H9 (cell line): ENCODE results near the gene SMYD4. TPM values are rescaled to one million over a fixed set of nuclear protein-coding genes. Genes with fewer than 3 reads are reported as not detected.

ENCODE experiments used
- DNase-seq: peaks from one replicate; pipeline ENCODE4 v3.0.0-alpha.2; 2017
- H2AFZ ChIP-seq: one replicate; pipeline ENCODE4 v1.6.1; 2013; ENCODE audit warnings: mild to moderate bottlenecking, low read length, control low read depth, moderate library complexity
- H2AK5ac ChIP-seq: 2 replicates; pipeline ENCODE4 v1.6.1; 2013; ENCODE audit warnings: low read length, control low read depth, mixed read lengths; ENCODE audit not compliant: insufficient read length
- H2BK120ac ChIP-seq: one replicate; pipeline ENCODE4 v1.6.1; 2013; ENCODE audit warnings: low read depth, mild to moderate bottlenecking, low read length, control low read depth, inconsistent platforms; ENCODE audit not compliant: poor library complexity, severe bottlenecking
- H2BK12ac ChIP-seq: 2 replicates; pipeline ENCODE4 v1.6.1; 2013; ENCODE audit warnings: low read length, control low read depth, mixed read lengths, low read depth; ENCODE audit not compliant: insufficient read length
- H2BK15ac ChIP-seq: 2 replicates; pipeline ENCODE4 v1.6.1; 2013; ENCODE audit warnings: low read depth, low read length, control low read depth
- H2BK20ac ChIP-seq: one replicate; pipeline ENCODE4 v1.6.1; 2013; ENCODE audit warnings: low read depth, mild to moderate bottlenecking, low read length, control low read depth, inconsistent platforms; ENCODE audit not compliant: poor library complexity, severe bottlenecking
- H2BK5ac ChIP-seq: 2 replicates; pipeline ENCODE4 v1.6.1; 2013; ENCODE audit warnings: low read length, control low read depth, mixed read lengths; ENCODE audit not compliant: insufficient read length
- H3K14ac ChIP-seq: 2 replicates; pipeline ENCODE4 v1.6.1; 2013; ENCODE audit warnings: low read length, control low read depth; ENCODE audit not compliant: insufficient read depth
- H3K18ac ChIP-seq: 2 replicates; pipeline ENCODE4 v1.6.1; 2013; ENCODE audit warnings: low read depth, mild to moderate bottlenecking, mixed read lengths, low read length, control low read depth; ENCODE audit not compliant: insufficient read length
- H3K23ac ChIP-seq: 2 replicates; pipeline ENCODE4 v1.6.1; 2013; ENCODE audit warnings: low read length, control low read depth, mixed read lengths, low read depth; ENCODE audit not compliant: insufficient read length
- H3K23me2 ChIP-seq: 2 replicates; pipeline ENCODE4 v1.6.1; 2013; ENCODE audit warnings: low read depth, mild to moderate bottlenecking, mixed read lengths, low read length, control low read depth; ENCODE audit not compliant: insufficient read length, poor library complexity, severe bottlenecking
- H3K27ac ChIP-seq: 2 replicates; pipeline ENCODE4 v1.5.1; 2013; ENCODE audit warnings: low read length, control low read depth, mixed read lengths, low read depth; ENCODE audit not compliant: insufficient read length
- H3K27me3 ChIP-seq: 2 replicates; pipeline ENCODE4 v1.6.1; 2013; ENCODE audit warnings: low read length, control low read depth, inconsistent platforms; ENCODE audit not compliant: insufficient read depth
- H3K4ac ChIP-seq: 2 replicates; pipeline ENCODE4 v1.6.1; 2013; ENCODE audit warnings: low read depth, mild to moderate bottlenecking, control low read depth, inconsistent platforms, low read length, moderate library complexity
- H3K4me1 ChIP-seq: 2 replicates; pipeline ENCODE4 v1.6.1; 2013; ENCODE audit warnings: low read length, control low read depth, inconsistent platforms; ENCODE audit not compliant: insufficient read depth
- H3K4me2 ChIP-seq: 2 replicates; pipeline ENCODE4 v1.6.1; 2013; ENCODE audit warnings: low read length, control low read depth, mixed read lengths; ENCODE audit not compliant: insufficient read length, insufficient read depth
- H3K56ac ChIP-seq: 2 replicates; pipeline ENCODE4 v1.6.1; 2013; ENCODE audit warnings: low read depth, mild to moderate bottlenecking, mixed read lengths, low read length, control low read depth; ENCODE audit not compliant: insufficient read length
- H3K79me1 ChIP-seq: 2 replicates; pipeline ENCODE4 v1.6.1; 2013; ENCODE audit warnings: low read depth, mild to moderate bottlenecking, moderate library complexity, low read length, control low read depth, inconsistent platforms; ENCODE audit not compliant: insufficient read depth, poor library complexity, severe bottlenecking
- H3K79me2 ChIP-seq: 2 replicates; pipeline ENCODE4 v1.6.1; 2013; ENCODE audit warnings: low read length, control low read depth, inconsistent platforms; ENCODE audit not compliant: insufficient read depth
- H3K9ac ChIP-seq: 2 replicates; pipeline ENCODE4 v1.6.1; 2013; ENCODE audit warnings: low read length, control low read depth, mixed read lengths; ENCODE audit not compliant: insufficient read length; ENCODE audit errors: extremely low read depth
- H3K9me3 ChIP-seq: one replicate; pipeline ENCODE4 v1.6.1; 2013; ENCODE audit warnings: low read depth, low read length, inconsistent platforms; ENCODE audit not compliant: control insufficient read depth
- H3T11ph ChIP-seq: one replicate; pipeline ENCODE4 v1.6.1; 2013; ENCODE audit warnings: mild to moderate bottlenecking, low read length, control low read depth, inconsistent platforms
- H4K20me1 ChIP-seq: one replicate; pipeline ENCODE4 v1.6.1; 2013; ENCODE audit not compliant: control insufficient read depth, insufficient read length, insufficient read depth
- H4K5ac ChIP-seq: 2 replicates; pipeline ENCODE4 v1.6.1; 2013; ENCODE audit warnings: low read depth, mild to moderate bottlenecking, mixed read lengths, low read length, control low read depth; ENCODE audit not compliant: insufficient read length
- H4K8ac ChIP-seq: replicated peaks from 2 replicates; pipeline ENCODE4 v1.6.1; 2013; ENCODE audit warnings: low read length, control low read depth, mixed read lengths, low read depth; ENCODE audit not compliant: insufficient read length
- H4K91ac ChIP-seq: 2 replicates; pipeline ENCODE4 v1.6.1; 2013; ENCODE audit warnings: low read depth, mild to moderate bottlenecking, moderate library complexity, mixed read lengths, low read length, control low read depth; ENCODE audit not compliant: insufficient read length
- H3K27ac Mint-ChIP-seq, 3 experiments: 2 replicates in 2 of 3; 3 replicates in 1 of 3; pipeline ENCODE4 v1.8.0; 2020 to 2021; ENCODE audit warnings: mixed read lengths in 3 of 3, mild to moderate bottlenecking in 1 of 3, moderate library complexity in 1 of 3
- H3K27me3 Mint-ChIP-seq: 2 replicates; pipeline ENCODE4 v1.8.0; 2021; ENCODE audit warnings: low read depth, mild to moderate bottlenecking, moderate library complexity, mixed read lengths
- H3K36me3 Mint-ChIP-seq, 3 experiments: 2 replicates in 2 of 3; 3 replicates in 1 of 3; pipeline ENCODE4 v1.8.0; 2020 to 2021; ENCODE audit warnings: low read depth in 3 of 3, mixed read lengths in 3 of 3; ENCODE audit not compliant: insufficient read depth in 1 of 3
- H3K4me1 Mint-ChIP-seq, 2 experiments: 2 replicates each; pipeline ENCODE4 v1.8.0; 2020; ENCODE audit warnings: mixed read lengths in 2 of 2
- H3K4me3 Mint-ChIP-seq, 2 experiments: 2 replicates in 1 of 2; 3 replicates in 1 of 2; pipeline ENCODE4 v1.8.0; 2020 to 2021; ENCODE audit warnings: mild to moderate bottlenecking in 2 of 2, mixed read lengths in 2 of 2, moderate library complexity in 1 of 2
- H3K9me3 Mint-ChIP-seq, 2 experiments: 2 replicates in 1 of 2; 3 replicates in 1 of 2; pipeline ENCODE4 v1.8.0; 2020; ENCODE audit warnings: mild to moderate bottlenecking in 2 of 2, mixed read lengths in 2 of 2, moderate library complexity in 1 of 2
- CTCF ChIP-seq: fragments of 200-600 bp; sonication (generic); conservative IDR thresholded peaks from 3 replicates; pipeline ENCODE4 v1.8.0; 2021; ENCODE audit warnings: antibody characterized with exemption, mild to moderate bottlenecking
- WGBS: extraction: QIAGEN DNeasy Blood & Tissue Kit; methylation state at CpG from one replicate; pipeline ENCODE4 v1.1.7; 2013; ENCODE audit warnings: missing lambda C conversion rate, low lambda C conversion rate, mixed read lengths; ENCODE audit not compliant: insufficient read length; ENCODE audit errors: extremely low coverage; 5-methylcytosine and 5-hydroxymethylcytosine counted together
- total RNA-seq: library from RNA; stranded (reverse); gene quantifications from 2 replicates; pipeline ENCODE4 v1.2.1, GENCODE V29; 2021

The SMYD4 gene
- total RNA-seq, 1 experiment from 2014 or later = 28.8 TPM

DNA sequence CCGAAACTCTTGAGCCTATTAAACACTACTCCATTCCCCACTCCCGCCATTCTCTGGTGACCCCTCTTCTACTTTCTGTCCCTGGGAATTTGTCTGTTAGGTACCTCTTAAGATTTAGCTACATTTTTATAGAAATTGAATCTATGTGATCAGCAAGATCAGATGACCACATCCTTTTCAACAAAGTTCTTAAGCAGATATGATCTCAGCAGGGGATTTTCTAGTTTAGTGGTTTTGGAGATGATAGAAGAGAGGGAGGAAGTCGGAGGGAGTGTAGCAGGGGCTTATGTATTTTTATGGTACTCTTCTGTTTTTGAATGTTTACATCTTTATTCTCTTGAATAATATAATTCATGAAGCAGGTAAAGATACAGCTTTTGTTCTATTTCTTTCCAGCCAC, 40.9 kb upstream of the SMYD4 start:
- Mint-ChIP-seq H3K4me1 (no peaks in the 10 kb centered on the region), H3K9me3 (no peaks in the 10 kb centered on the region), H3K36me3 (peaks cover 2 to 65% (median 50%) of the 10 kb centered on the region in 3 experiments; a peak in 6 of 7 replicates), H3K4me3 (no peak overlapping the region), H3K27ac (no peak overlapping the region), H3K27me3 (no peaks in the 10 kb centered on the region)
- Histone ChIP-seq H3K56ac (no peak overlapping the region), H3K18ac (no peak overlapping the region), H2BK5ac (no peak overlapping the region), H3K23me2 (no peaks in the 10 kb centered on the region), H4K8ac (no peak overlapping the region), H2BK120ac (no peak overlapping the region), H3T11ph (no peak overlapping the region), H4K91ac (no peak overlapping the region), H3K4me2 (no peak overlapping the region), H3K14ac (no peak overlapping the region), H3K23ac (no peak overlapping the region), H3K79me2 (no peaks in the 10 kb centered on the region), H3K79me1 (peaks cover 2% of the 10 kb centered on the region), H3K4me1 (no peaks in the 10 kb centered on the region), H3K9ac (no peak overlapping the region), H2BK12ac (no peak overlapping the region), H3K9me3 (no peaks in the 10 kb centered on the region), H3K4ac (no peak overlapping the region), H2AK5ac (no peak overlapping the region), H4K20me1 (no peaks in the 10 kb centered on the region), H4K5ac (no peak overlapping the region), H2BK20ac (no peak overlapping the region), H2BK15ac (no peak overlapping the region), H2AFZ (no peak overlapping the region), H3K27me3 (no peaks in the 10 kb centered on the region), H3K27ac (no peak overlapping the region)
- no peak for DNase-seq
- no peak for TF ChIP-seq CTCF
- no CpG with 5 or more reads among the region's 3 CpGs for WGBS
